Neural progenitor cell (in vitro differentiated cells): ENCODE measurements around the gene ADH1C.

ENCODE experiments used
- CTCF ChIP-seq: fragments of 200-600 bp; sonication (generic); IDR thresholded peaks from 2 replicates; pipeline ENCODE4 v1.5.1; 2017; ENCODE audit warnings: antibody characterized with exemption, mild to moderate bottlenecking
- EZH2 ChIP-seq: fragments of 200-600 bp; sonication (generic); IDR thresholded peaks from 2 replicates; pipeline ENCODE4 v1.6.1; 2017; ENCODE audit warnings: antibody characterized with exemption, mild to moderate bottlenecking, moderate library complexity

- no peak for TF ChIP-seq CTCF
- TF ChIP-seq EZH2 = no peak
Measured at GRCh38 chr4:99383399-99383798, 30.9 kb upstream of the ADH1C start.
